Measurements from ENCODE around the gene ABCG1.

Gene ABCG1

DNA sequence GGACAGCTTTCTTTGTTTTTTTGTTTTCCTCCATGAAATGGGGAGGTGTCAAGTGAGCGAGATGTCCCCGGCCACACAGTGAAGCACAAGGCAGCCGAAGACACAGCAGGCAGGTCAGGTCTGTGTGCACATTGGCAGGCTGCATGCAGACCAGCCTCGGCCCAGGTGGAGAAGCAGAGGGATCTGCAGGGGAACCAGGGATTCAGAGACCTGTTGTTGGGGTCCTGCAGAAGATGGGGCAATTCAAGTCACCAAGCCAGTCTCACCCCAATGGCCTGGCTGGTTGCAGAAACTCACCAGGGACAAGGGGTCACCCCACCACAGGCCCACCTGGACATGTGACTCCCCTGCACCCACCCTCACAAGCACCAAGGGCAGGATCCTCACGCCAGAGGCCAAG lies 4.0 kb upstream of the ABCG1 start:
- DNase-seq, result no peak

- DNase-seq, result no peak
Measured at GRCh38 chr21:42215942-42216725, 2.8 kb upstream of the ABCG1 start.

DNA sequence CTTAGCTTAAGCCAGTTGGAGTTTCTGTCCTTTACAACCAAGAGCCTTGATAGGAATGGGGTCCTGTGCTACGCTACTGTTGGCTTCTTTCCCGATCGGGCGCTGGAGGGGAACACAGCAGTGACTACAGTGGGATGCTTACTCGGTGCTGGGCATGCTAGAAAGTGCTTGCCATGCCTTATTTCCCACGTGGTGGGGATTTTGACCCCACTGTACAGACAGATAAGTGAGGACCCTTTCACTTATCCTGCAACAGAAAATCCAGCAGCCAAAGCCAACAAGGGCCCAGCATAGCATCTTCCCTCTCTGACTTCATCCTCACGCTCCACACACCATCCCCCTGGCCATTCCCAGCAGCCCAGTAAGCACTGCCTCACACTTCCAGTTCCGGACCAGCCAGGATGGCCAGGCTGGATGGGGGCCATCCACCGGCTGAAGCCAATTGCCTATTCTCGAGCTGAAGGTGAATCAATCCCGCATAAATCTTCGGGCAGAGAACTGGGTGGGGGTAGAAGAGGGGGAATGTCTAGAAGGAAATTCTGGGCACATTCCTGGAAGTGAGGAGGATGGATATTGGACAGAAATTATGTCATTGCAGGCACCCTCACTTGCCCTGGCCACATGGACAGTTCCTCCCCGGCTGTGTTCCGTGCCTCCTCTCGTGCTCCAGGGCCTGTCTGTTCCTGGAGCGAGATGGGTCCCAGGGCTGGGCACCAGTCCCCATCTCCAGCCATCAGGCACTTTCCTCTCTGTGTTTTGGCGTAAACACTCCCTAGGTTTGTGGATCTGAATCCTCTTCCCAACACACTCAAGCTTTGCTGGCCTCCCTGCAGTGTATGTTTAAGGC lies 2.0 kb upstream of the ABCG1 start:
- DNase-seq, result no peak

DNA sequence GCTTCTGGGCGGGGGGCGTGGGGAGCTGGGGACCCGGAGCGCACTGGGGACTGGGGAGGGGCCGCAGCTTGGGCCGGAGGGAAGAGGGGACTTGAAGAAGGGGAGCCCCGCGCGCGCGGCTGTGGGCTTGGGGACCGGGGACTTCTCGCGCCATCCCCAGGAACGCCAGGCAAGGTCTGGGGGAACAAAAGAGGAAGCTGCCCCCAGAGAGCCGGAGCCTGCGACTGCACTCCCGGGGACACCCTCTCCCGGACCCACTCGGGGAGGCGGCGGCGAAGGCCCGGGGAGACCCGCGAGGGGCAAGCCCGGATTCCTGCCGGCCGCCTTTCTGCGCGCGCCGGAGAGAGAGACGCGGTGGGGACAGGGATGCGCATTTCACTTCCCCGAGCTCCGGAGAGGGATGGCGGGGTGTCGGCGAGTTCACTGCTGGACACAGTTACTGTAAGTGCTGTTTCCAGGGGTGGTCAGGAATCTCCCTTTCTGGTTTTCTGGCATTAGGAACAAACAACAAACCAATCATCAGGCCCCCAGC lies 732 bp downstream of the ABCG1 start:
- no peak for DNase-seq

DNA sequence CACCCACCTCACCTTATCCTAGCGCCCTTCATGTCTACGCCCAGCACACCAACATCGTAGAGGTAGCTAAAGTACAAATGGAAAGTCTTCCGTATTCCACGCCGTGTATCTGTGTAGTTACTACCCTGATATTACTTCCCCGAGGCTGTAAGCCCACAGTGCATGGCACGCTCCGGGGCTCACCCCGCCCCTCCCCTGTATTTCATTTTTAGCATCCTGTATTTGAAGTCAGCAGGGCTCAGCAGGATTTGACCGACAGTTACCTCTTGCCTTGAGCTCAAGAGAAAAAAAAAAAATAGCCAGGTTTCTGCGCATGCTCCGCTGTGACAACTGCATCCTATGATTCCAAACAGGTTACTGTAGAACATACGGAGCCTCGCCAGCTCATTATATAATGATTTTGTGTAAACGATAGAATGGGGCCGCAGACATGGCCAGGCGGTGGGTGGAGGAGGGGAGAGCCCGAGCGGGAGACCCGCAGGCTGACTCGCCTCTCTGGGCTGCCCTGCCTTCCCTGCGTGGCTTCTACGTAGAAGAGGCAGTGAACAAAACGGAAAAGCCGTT lies 1.3 kb downstream of the ABCG1 start:
- peak; percentile 46 for DNase-seq

GRCh38 chr21:42221581-42222345 lies 2.8 kb downstream of the ABCG1 start:
- peak; percentile 35 for DNase-seq

DNA sequence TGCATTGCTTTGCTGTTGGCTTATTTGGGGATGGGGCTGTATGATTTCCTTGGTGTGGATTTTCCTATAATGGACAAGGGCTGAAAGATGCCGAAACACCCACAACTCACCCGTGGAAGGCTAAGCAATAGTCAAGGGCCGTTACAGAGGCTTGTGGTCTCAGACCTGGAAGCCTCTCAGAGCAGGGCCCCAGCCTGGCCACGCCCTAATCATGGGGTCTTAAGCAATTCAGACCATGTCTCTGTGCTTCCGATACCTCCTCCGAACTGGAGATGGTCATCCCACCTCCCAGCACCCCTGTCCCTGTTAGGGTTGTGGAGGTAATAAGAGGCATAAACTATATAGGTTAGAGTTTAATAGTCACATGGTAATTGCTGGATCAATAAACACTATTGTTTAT lies 3.4 kb downstream of the ABCG1 start:
- DNase-seq, result no peak

DNA sequence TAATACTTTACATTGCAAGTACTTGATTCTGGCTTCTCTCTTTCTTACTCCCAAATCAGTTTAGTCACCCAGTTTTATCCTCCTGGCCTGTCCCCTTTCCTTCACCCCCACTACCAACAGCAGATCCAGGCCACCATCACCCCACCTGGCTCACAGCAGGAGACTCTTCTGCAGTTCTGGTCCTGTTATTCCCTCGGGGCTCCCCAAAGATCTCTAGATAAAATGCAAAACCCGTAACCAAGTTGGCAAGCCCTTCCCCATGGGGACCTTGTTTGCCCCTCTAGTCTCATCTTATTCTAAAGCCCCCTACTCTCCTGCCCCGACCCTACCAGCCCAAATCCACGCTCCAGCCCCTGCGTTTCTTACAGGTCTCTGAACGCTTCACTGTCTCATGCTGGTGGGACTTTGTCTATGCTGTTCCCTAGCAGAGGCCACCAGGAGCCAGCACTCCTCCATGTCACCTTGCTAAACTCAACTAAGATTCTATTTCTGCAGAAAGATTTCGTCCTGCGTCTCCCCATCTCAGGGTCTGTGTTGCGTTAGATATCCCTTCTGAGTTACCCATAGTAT lies 4.0 kb downstream of the ABCG1 start:
- DNase-seq, result no peak

- DNase-seq, result no peak
Measured at GRCh38 chr21:42223826-42224575, 5.1 kb downstream of the ABCG1 start.

DNA sequence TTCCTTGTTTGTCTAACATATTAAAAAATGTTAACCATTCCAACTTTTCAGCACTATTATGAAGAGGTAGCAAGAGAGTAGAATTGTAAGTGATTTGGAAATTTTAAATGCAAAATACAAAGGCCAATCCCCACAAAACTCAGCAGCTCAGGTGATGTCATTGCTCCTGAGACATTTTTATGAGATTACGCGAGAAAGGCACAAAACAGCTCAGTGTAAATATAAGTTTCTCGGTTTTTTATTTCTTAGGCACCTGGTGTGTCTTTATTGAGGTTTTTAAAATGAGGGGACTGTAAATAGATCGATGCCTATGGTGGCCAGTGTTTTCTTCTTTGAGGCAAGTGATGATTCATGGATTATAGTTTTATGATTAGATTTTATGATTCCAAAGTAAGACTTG lies 6.1 kb downstream of the ABCG1 start:
- DNase-seq, result no peak

DNA sequence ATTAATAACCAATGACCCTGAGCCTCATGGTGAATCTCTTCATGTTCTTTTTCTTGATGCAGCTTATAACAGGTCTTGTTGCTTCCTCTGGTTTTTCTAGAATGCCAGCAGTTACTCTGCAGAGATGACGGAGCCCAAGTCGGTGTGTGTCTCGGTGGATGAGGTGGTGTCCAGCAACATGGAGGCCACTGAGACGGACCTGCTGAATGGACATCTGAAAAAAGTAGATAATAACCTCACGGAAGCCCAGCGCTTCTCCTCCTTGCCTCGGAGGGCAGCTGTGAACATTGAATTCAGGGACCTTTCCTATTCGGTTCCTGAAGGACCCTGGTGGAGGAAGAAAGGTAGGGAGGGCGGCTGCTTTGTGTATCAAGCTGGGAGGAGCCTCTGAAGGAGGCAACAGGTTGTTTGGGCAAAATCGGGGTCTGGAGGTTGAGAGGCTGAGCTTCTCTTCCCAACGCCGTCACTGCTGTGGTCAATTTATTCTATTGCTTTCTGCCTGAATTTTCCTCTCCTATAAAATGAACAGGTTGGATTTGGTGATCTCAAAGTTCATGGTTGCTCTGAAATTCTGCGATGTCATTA lies 6.7 kb downstream of the ABCG1 start:
- DNase-seq, result no peak

- no peak for DNase-seq
Measured at GRCh38 chr21:42226626-42227025, 7.7 kb downstream of the ABCG1 start.

DNA sequence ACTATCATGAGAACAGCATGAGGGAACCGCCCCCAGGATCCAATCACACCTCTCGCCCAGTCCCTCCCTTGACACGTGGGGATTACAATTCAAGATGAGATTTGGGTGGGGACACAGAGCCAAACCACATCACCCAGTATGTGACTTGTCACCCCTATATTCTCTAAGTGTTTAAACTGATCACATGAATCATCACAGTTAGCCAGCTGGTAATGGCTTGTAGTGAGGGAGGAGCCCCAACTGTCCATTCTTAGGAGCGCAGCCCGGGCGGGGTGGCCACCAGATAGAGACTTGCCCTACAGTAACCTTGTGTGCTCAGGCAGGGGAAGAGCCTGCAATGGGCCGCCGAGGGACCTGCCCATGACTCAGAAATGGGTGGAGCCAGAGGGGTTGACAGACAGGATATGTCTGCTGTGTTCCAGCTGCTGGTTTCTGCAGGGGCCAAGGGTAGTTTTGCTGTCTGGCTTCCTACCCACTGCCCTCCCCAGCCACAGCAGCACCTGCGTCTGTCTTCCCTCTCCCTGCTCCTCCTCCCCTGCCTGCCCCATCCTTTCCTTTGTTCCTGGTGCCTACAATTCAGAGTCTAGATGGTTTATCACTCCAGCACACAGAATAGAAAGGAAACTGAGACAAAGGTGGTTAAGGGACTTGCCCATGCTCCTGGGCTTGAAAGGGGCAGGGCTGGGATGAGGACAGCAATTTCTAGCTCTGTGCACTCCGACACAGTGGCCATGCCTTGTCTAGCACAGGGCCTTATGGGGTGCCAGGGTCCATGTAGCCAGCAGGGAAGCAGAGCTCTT lies 9.2 kb downstream of the ABCG1 start:
- peak; percentile 67 for DNase-seq

DNA sequence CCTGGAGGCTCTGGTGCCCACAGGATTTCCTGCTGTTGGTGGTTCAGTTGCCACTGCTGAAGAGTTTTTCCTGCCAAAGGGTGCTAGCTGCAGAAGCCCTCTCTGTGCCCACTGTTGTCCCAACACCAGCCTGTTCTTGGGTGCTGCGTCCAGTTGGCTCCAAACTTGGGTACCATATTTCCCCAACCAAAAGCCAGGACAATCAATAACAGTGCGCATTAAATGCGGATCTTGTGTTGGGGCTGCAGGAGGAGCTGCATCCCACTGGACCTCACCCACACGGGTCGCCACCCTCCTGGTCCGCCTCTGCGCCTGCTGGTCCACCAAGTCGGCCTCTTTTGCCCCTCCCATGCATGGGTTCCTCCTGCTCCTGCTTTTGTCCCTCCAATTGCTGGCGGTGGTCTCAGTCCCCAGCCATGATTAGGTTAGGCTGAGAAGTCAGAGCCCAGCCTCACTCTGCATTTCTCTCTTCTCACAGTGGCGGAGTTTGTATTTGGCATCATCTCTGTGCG lies 9.8 kb downstream of the ABCG1 start:
- DNase-seq, result no peak

DNA sequence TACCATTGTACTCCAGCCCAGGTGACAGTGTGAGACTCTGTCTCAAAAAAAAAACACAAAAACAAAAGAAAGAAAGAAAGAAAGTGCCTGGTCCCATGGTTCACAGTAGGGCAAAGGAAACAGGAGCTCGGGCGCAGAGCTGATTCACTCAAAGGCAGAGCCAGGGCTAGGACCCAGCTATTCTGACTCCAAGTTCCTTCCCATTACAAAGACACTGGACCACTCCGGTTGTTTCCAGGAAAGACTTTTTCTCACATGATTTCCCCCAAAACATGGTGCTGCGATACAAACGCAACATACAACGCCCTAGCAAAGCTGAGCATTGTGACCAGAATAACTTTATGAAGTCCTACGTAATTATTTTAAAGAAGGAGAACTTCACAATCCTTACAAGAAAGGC lies 10.7 kb downstream of the ABCG1 start:
- DNase-seq, result no peak

DNA sequence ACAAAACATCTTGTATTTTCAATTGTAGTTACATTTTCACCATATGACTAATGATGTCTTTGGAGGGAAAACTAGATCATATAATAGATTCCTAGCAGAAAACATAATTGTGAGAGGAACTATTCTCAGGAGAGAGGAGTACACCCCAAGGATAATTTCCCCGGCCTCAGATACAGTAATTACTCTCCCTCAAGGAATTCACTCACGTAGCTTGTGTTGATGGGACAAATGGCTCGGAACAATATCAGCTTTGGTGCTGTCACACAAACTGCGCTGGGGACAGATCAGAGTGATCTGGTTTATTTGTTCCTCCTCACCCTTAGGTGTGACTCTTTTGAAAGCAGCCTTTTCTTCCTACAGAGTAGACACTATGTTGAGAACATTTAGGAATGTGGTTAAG lies 11.2 kb downstream of the ABCG1 start:
- DNase-seq, result no peak

GRCh38 chr21:42230636-42231035 lies 11.7 kb downstream of the ABCG1 start:
- no peak for DNase-seq

DNA sequence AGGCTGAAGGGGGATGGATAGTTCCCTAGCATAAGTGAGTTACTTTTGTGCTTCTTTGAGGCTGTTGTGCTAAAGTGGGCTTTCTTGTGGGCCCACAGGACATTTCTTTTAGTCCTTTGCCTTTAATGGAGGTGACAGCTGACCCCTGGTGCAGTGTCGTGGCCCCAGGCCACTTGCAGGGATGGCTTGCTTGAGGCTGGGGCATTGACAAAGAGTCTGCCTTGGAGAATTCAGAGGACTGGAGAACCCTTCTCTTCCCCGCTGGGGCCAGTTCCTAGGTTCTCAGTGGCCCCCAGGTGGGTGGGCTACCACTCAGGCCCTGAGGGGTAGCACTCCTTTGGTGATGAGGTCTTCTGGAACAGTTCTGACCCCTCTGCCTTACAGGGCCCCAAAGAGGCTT lies 12.8 kb downstream of the ABCG1 start:
- DNase-seq, result no peak

GRCh38 chr21:42232176-42232825 lies 13.4 kb downstream of the ABCG1 start:
- DNase-seq, result no peak

Data from fibroblast of skin of back (primary cell).